ENCODE data around the gene KLK11.

Gene KLK11

GRCh38 chr19:51027873-51028272 lies 1.5 kb upstream of the KLK11 start:
- DNase-seq, result no peak

- no peak for DNase-seq
Measured at GRCh38 chr19:51027126-51027806, 850 bp upstream of the KLK11 start.

- DNase-seq, result no peak
Measured at GRCh38 chr19:51025809-51026553, 435 bp downstream of the KLK11 start.

- DNase-seq, result no peak
Measured at GRCh38 chr19:51025401-51025800, 1.0 kb downstream of the KLK11 start.

- DNase-seq, result no peak
Measured at GRCh38 chr19:51024924-51025323, 1.5 kb downstream of the KLK11 start.

- DNase-seq, result no peak
Measured at GRCh38 chr19:51023946-51024345, 2.5 kb downstream of the KLK11 start.

GRCh38 chr19:51022526-51022925 lies 3.9 kb downstream of the KLK11 start:
- no peak for DNase-seq

GRCh38 chr19:51020988-51021651 lies 5.3 kb downstream of the KLK11 start:
- no peak for DNase-seq

- DNase-seq, result no peak
Measured at GRCh38 chr19:51019544-51019925, 6.9 kb downstream of the KLK11 start, which contains the start of gene KLK10. Gene KLK10, minus strand, starts transcription at chr19:51019709. Its CDS starts 579 bp downstream, at chr19:51019130.

GRCh38 chr19:51018745-51019543 lies 7.5 kb downstream of the KLK11 start:
- no peak for DNase-seq

- no peak for DNase-seq
Measured at GRCh38 chr19:51016798-51017683, 9.4 kb downstream of the KLK11 start.

GRCh38 chr19:51015691-51016267 lies 10.6 kb downstream of the KLK11 start:
- no peak for DNase-seq

- DNase-seq, result no peak
Measured at GRCh38 chr19:51014242-51014641, 12.2 kb downstream of the KLK11 start.

GRCh38 chr19:51012661-51013190 lies 13.7 kb downstream of the KLK11 start:
- DNase-seq, result no peak

GRCh38 chr19:51010066-51010795 lies 16.2 kb downstream of the KLK11 start:
- no peak for DNase-seq

GRCh38 chr19:51009061-51009891 lies 17.1 kb downstream of the KLK11 start:
- DNase-seq, result no peak

GRCh38 chr19:51007488-51007887 lies 18.9 kb downstream of the KLK11 start:
- DNase-seq, result no peak

GRCh38 chr19:51006406-51006805 lies 20.0 kb downstream of the KLK11 start:
- no peak for DNase-seq

GRCh38 chr19:51005248-51005647 lies 21.2 kb downstream of the KLK11 start:
- no peak for DNase-seq

- no peak for DNase-seq
Measured at GRCh38 chr19:51003316-51003715, 23.1 kb downstream of the KLK11 start.
